Measurements from ENCODE around the gene IGLL1.

- TF ChIP-seq CTCF (IDR thresholded peaks at IDR 0.05) (no peak), POLR2A (IDR thresholded peaks at IDR 0.05) (no peak)
Measured at GRCh38 chr22:23527971-23528740, 51.9 kb downstream of the IGLL1 start.
